SK-N-SH (cell line): ENCODE data around the gene RTN4RL1. TPM values are rescaled to one million over a fixed set of nuclear protein-coding genes. Genes with fewer than 3 reads are reported as not detected.

Experiments
- CTCF ChIA-PET: fragments of 300-600, 350-600 bp; formaldehyde crosslinking; extraction: SDS; loops from one replicate; lab custom pipeline; 2021; lab: Yijun Ruan, JAX
- POLR2A ChIA-PET: fragments of 350-600 bp; sonication (Branson Sonifier 250); formaldehyde crosslinking; extraction: SDS; loops from one replicate; lab custom pipeline; 2020; ENCODE audit warnings: antibody characterized with exemption, inconsistent platforms; lab: Yijun Ruan, JAX
- DNase-seq: peaks from one replicate; pipeline ENCODE4 v3.0.0; 2012
- H2AFZ ChIP-seq: fragments of 200-600 bp; sonication (generic); 2 replicates; pipeline ENCODE4 v1.8.1; 2016; ENCODE audit warnings: antibody characterized with exemption, mild to moderate bottlenecking, low read depth
- H3F3A ChIP-seq: fragments of 200-600 bp; sonication (generic); replicated peaks from 2 replicates; pipeline ENCODE3; 2016; ENCODE audit warnings: antibody characterized with exemption, mild to moderate bottlenecking; ENCODE audit not compliant: insufficient read depth
- H3K27ac ChIP-seq, 2 experiments: fragments of 200-500 bp in 1 of 2; fragments of 200-600 bp in 1 of 2; sonication (Bioruptor generic) in 1 of 2; sonication (generic), shearing (Covaris generic) in 1 of 2; 2 replicates each; pipeline versions ENCODE4 v1.5.1 to v1.6.1; 2014 to 2016; ENCODE audit warnings: low read depth in 2 of 2, inconsistent platforms in 1 of 2, low read length in 1 of 2, mild to moderate bottlenecking in 1 of 2, mixed read lengths in 1 of 2
- H3K27me3 ChIP-seq: fragments of 200-600 bp; sonication (generic), shearing (Covaris generic); 2 replicates; pipeline ENCODE4 v1.6.1; 2016; ENCODE audit warnings: mixed run types; ENCODE audit not compliant: insufficient read depth
- H3K36me3 ChIP-seq, 2 experiments: fragments of 200-500 bp in 1 of 2; fragments of 200-600 bp in 1 of 2; sonication (Bioruptor generic) in 1 of 2; sonication (generic) in 1 of 2; replicated peaks in 1 of 2; 2 replicates each; pipeline versions ENCODE3 to v1.5.1; 2014 to 2016; ENCODE audit warnings: low read length in 1 of 2, mild to moderate bottlenecking in 1 of 2; ENCODE audit not compliant: insufficient read depth in 2 of 2, control insufficient read depth in 1 of 2
- H3K4me1 ChIP-seq, 2 experiments: fragments of 200-500 bp in 1 of 2; fragments of 200-600 bp in 1 of 2; sonication (Bioruptor generic) in 1 of 2; sonication (generic), shearing (Covaris generic) in 1 of 2; 2 replicates each; pipeline versions ENCODE4 v1.5.1 to v1.6.1; 2014 to 2016; ENCODE audit warnings: low read depth in 1 of 2, low read length in 1 of 2, mixed run types in 1 of 2; ENCODE audit not compliant: insufficient read depth in 2 of 2, control insufficient read depth in 1 of 2
- H3K4me2 ChIP-seq: fragments of 200-600 bp; sonication (generic), shearing (Covaris generic); 2 replicates; pipeline ENCODE4 v1.6.1; 2017; ENCODE audit warnings: mixed run types
- H3K4me3 ChIP-seq, 2 experiments: fragments of 200-500 bp in 1 of 2; fragments of 200-600 bp in 1 of 2; sonication (Bioruptor generic) in 1 of 2; sonication (generic), shearing (Covaris generic) in 1 of 2; 2 replicates each; pipeline versions ENCODE4 v1.5.1 to v1.8.1; 2014 to 2016; ENCODE audit warnings: low read depth in 2 of 2, inconsistent platforms in 1 of 2, low read length in 1 of 2, mild to moderate bottlenecking in 1 of 2, mixed read lengths in 1 of 2, moderate library complexity in 1 of 2
- H3K79me2 ChIP-seq: fragments of 200-600 bp; sonication (generic); 2 replicates; pipeline ENCODE4 v1.8.1; 2017; ENCODE audit warnings: mild to moderate bottlenecking; ENCODE audit not compliant: insufficient read depth
- H3K9ac ChIP-seq: fragments of 200-600 bp; sonication (generic); 2 replicates; pipeline ENCODE4 v1.6.1; 2017; ENCODE audit warnings: mixed run types
- H3K9me2 ChIP-seq: fragments of 200-600 bp; sonication (generic); 2 replicates; pipeline ENCODE4 v1.6.1; 2017; ENCODE audit warnings: mixed run types
- H3K9me3 ChIP-seq: fragments of 200-600 bp; sonication (generic); 2 replicates; pipeline ENCODE4 v1.6.1; 2017; ENCODE audit warnings: mixed run types, mild to moderate bottlenecking, moderate library complexity
- H4K20me1 ChIP-seq: fragments of 200-600 bp; sonication (generic); 2 replicates; pipeline ENCODE4 v1.6.1; 2017; ENCODE audit warnings: mild to moderate bottlenecking, mixed run types; ENCODE audit not compliant: insufficient read depth
- CTCF ChIP-seq: fragments of 200-600 bp; sonication (generic); IDR thresholded peaks from 2 replicates; pipeline ENCODE4 v1.6.1; 2017; ENCODE audit warnings: antibody characterized with exemption, mild to moderate bottlenecking, moderate library complexity
- ELF1 ChIP-seq: IDR thresholded peaks from 2 replicates; pipeline ENCODE4 v1.4.0; 2012
- EP300 ChIP-seq, 2 experiments: IDR thresholded peaks; 2 replicates each; pipeline versions ENCODE4 v1.4.0 to v1.6.1; 2012; ENCODE audit warnings: borderline replicate concordance in 1 of 2, low read depth in 1 of 2, low read length in 1 of 2
- GABPA ChIP-seq: IDR thresholded peaks from 2 replicates; pipeline ENCODE4 v1.4.0; 2012; ENCODE audit warnings: low read depth, mild to moderate bottlenecking
- JUND ChIP-seq: IDR thresholded peaks from 2 replicates; pipeline ENCODE4 v1.4.0; 2012
- MAX ChIP-seq: IDR thresholded peaks from 2 replicates; pipeline ENCODE4 v1.4.0; 2012; ENCODE audit warnings: low read depth
- MEF2A ChIP-seq: IDR thresholded peaks from 2 replicates; pipeline ENCODE4 v1.4.0; 2012; ENCODE audit warnings: low read depth, borderline replicate concordance
- MXI1 ChIP-seq: IDR thresholded peaks from 2 replicates; pipeline ENCODE4 v1.6.1; 2012; ENCODE audit warnings: mild to moderate bottlenecking, low read depth, low read length, improper control_type of control experiment
- NRF1 ChIP-seq: IDR thresholded peaks from 2 replicates; pipeline ENCODE4 v1.6.1; 2012; ENCODE audit warnings: low read depth, mild to moderate bottlenecking, low read length
- PBX3 ChIP-seq: IDR thresholded peaks from 2 replicates; pipeline ENCODE4; 2012
- RCOR1 ChIP-seq: fragments of 150-350 bp; IDR thresholded peaks from 2 replicates; pipeline ENCODE4 v1.6.1; 2017; ENCODE audit warnings: antibody characterized with exemption, low read length
- RXRA ChIP-seq: IDR thresholded peaks from 2 replicates; pipeline ENCODE4 v1.4.0; 2012; ENCODE audit warnings: low read depth, mild to moderate bottlenecking, borderline replicate concordance
- SMC3 ChIP-seq: IDR thresholded peaks from 2 replicates; pipeline ENCODE4 v1.6.1; 2012; ENCODE audit warnings: low read depth, low read length, improper control_type of control experiment
- USF2 ChIP-seq: fragments of 150-350 bp; IDR thresholded peaks from 2 replicates; pipeline ENCODE4 v1.6.1; 2017; ENCODE audit warnings: antibody characterized with exemption, low read length, low read depth, borderline replicate concordance
- YY1 ChIP-seq: IDR thresholded peaks from 2 replicates; pipeline ENCODE4 v1.4.0; 2012; ENCODE audit warnings: low read depth, mild to moderate bottlenecking
- WGBS: methylation state at CpG from one replicate; pipeline ENCODE4 v1.1.6; 2017; ENCODE audit warnings: low lambda C conversion rate; 5-methylcytosine and 5-hydroxymethylcytosine counted together
- polyA plus RNA-seq, 3 experiments: library from polyadenylated mRNA; depleted of rRNA; stranded (reverse); fragments of >200 nt; gene quantifications; 2 replicates each; pipeline ENCODE4 v1.2.3, GENCODE V29; 2012

RTN4RL1 gene
- polyA plus RNA-seq, 1 of the 3 experiments (the other 2 are of a cell fraction), result 0.07 TPM

GRCh38 chr17:1936766-1937165, 88.4 kb downstream of the RTN4RL1 start:
- ChIA-PET CTCF (no interaction called here), POLR2A (no interaction called here)
- 85% methylated on average over 13 of the region's 28 CpGs for WGBS
- Histone ChIP-seq H3K9me2 (no peaks in the 10 kb centered on the region), H4K20me1 (no peaks in the 10 kb centered on the region), H3F3A (no peaks in the 10 kb centered on the region), H3K36me3 (no peaks in the 10 kb centered on the region), H3K27me3 (no peaks in the 10 kb centered on the region), H2AFZ (no peak overlapping the region), H3K9ac (no peak overlapping the region), H3K9me3 (no peaks in the 10 kb centered on the region), H3K4me1 (peaks cover 0 to 11% of the 10 kb centered on the region in 2 experiments; a peak in 1 of 4 replicates), H3K4me2 (no peak overlapping the region), H3K27ac (no peak overlapping the region), H3K79me2 (no peaks in the 10 kb centered on the region), H3K4me3 (no peak overlapping the region)
- no peak for TF ChIP-seq RXRA
- no peak for TF ChIP-seq EP300 (IDR thresholded peaks at IDR 0.05; ENCODE audit: borderline replicate concordance in 1 of 2, low read depth in 1 of 2, low read length in 1 of 2)
- no peak for TF ChIP-seq YY1
- TF ChIP-seq MEF2A, result no peak
- TF ChIP-seq MXI1, result no peak
- no peak for TF ChIP-seq MAX
- no peak for TF ChIP-seq PBX3
- no peak for TF ChIP-seq SMC3
- TF ChIP-seq CTCF, result no peak
- TF ChIP-seq ELF1, result no peak
- no peak for TF ChIP-seq RCOR1
- no peak for TF ChIP-seq JUND
- no peak for TF ChIP-seq NRF1
- no peak for DNase-seq

GRCh38 chr17:1934901-1935300, 90.2 kb downstream of the RTN4RL1 start:
- Histone ChIP-seq H3K27ac (no peak overlapping the region), H3K27me3 (no peaks in the 10 kb centered on the region), H3K36me3 (no peaks in the 10 kb centered on the region), H3K9me2 (no peaks in the 10 kb centered on the region), H3K79me2 (no peaks in the 10 kb centered on the region), H3K4me1 (peaks cover 0 to 6% of the 10 kb centered on the region in 2 experiments; a peak in 1 of 4 replicates), H3F3A (no peaks in the 10 kb centered on the region), H3K9ac (no peak overlapping the region)
- no peak for DNase-seq
- WGBS, result 50% methylated on average over 8 of the region's 17 CpGs
- POLR2A ChIA-PET, result no interaction called here
- TF ChIP-seq GABPA (no peak), USF2 (no peak)
- TF ChIP-seq, all 33 proteins: peak for 0
- H3K4me3 ChIP-seq, result no peak overlapping the region
- H4K20me1 ChIP-seq, result no peaks in the 10 kb centered on the region
- H3K4me2 ChIP-seq, result no peak overlapping the region
- H3K9me3 ChIP-seq, result no peaks in the 10 kb centered on the region
- CTCF ChIA-PET, result interaction anchor here (0.6 to 1.2 kb wide), 3 partner anchors 26 to 137 kb away, joined by 3 read pairs; no protein-coding TSS in a partner anchor
- H2AFZ ChIP-seq, result no peak overlapping the region
